Daoy (cell line): Measurements from ENCODE around the gene ICAM1. TPM values are rescaled to one million over a fixed set of nuclear protein-coding genes. Genes with fewer than 3 reads are reported as not detected.
"Not testable (repeated sequence)": the region's sequence is repeated elsewhere in the genome, so short reads cannot be mapped to it uniquely, and the experiment has no call there.

Experiments
- DNase-seq: peaks from one replicate; pipeline ENCODE4 v3.0.0-alpha.2; 2015; ENCODE audit warnings: low read depth
- total RNA-seq: library from RNA; depleted of rRNA; stranded (reverse); fragments of >200 nt; shearing (Covaris generic); gene quantifications from 2 replicates; pipeline ENCODE4 v1.2.3, GENCODE V29; 2014

ICAM1 gene
- total RNA-seq, 1 experiment from 2014 or later: 86.7 TPM

- DNase-seq: no peak
Observed at GRCh38 chr19:10274589-10274988, 3.7 kb downstream of the ICAM1 start.

- DNase-seq: no peak
Observed at GRCh38 chr19:10277795-10278589, 7.1 kb downstream of the ICAM1 start.

GRCh38 chr19:10278935-10279334 lies 8.0 kb downstream of the ICAM1 start:
- no peak for DNase-seq

- DNase-seq: no peak
Observed at GRCh38 chr19:10279737-10280442, 9.0 kb downstream of the ICAM1 start.

GRCh38 chr19:10282043-10282442 lies 11.1 kb downstream of the ICAM1 start:
- DNase-seq: not testable (repeated sequence)

- no peak for DNase-seq
Observed at GRCh38 chr19:10283301-10284064, 12.6 kb downstream of the ICAM1 start.

- DNase-seq: no peak
Observed at GRCh38 chr19:10284065-10284959, 13.4 kb downstream of the ICAM1 start.

GRCh38 chr19:10284960-10285278 lies 14.0 kb downstream of the ICAM1 start:
- DNase-seq: no peak

- DNase-seq: no peak
Observed at GRCh38 chr19:10285393-10285792, 14.5 kb downstream of the ICAM1 start.

- DNase-seq: peak; percentile 61
Observed at GRCh38 chr19:10286803-10287737, 16.1 kb downstream of the ICAM1 start, which contains the start of gene ICAM4. Gene ICAM4, plus strand, starts transcription at chr19:10286955. Its CDS starts 58 bp downstream, at chr19:10287013.

GRCh38 chr19:10288662-10289166 lies 17.8 kb downstream of the ICAM1 start:
- peak; percentile 86 for DNase-seq

- DNase-seq: peak; percentile 84
Observed at GRCh38 chr19:10289167-10289835, 18.4 kb downstream of the ICAM1 start.

- peak; percentile 71 for DNase-seq
Observed at GRCh38 chr19:10289836-10290356, 19.0 kb downstream of the ICAM1 start, which contains the start of gene ICAM5. Gene ICAM5, plus strand, starts transcription at chr19:10289952. Its CDS starts 92 bp downstream, at chr19:10290044.

GRCh38 chr19:10290357-10290875 lies 19.5 kb downstream of the ICAM1 start:
- peak; percentile 52 for DNase-seq

- DNase-seq: peak; percentile 60
Observed at GRCh38 chr19:10290876-10291553, 20.1 kb downstream of the ICAM1 start.

GRCh38 chr19:10291554-10292205 lies 20.8 kb downstream of the ICAM1 start:
- no peak for DNase-seq

- DNase-seq: peak; percentile 81
Observed at GRCh38 chr19:10292206-10292788, 21.4 kb downstream of the ICAM1 start.
